Body of pancreas (tissue), 4 donors: ENCODE measurements around the gene TDRD7.

Experiments used
- POLR2A ChIP-seq, 3 donors: fragments of 450-650 bp; IDR thresholded peaks; one replicate each; pipeline ENCODE4 v1.6.1; 2016; ENCODE audit warnings: antibody characterized with exemption in 3 of 3, mild to moderate bottlenecking in 2 of 3
- TF ChIP-seq, protein P1 (sequence below), 7 experiments: fragments of 450-650 bp in 4 of 7; fragments of 200-600 bp in 3 of 7; sonication (generic) in 3 of 7; IDR thresholded peaks; one replicate each; pipeline ENCODE4 v1.5.1; 2016 to 2019; ENCODE audit warnings: antibody characterized with exemption in 7 of 7

DNA sequence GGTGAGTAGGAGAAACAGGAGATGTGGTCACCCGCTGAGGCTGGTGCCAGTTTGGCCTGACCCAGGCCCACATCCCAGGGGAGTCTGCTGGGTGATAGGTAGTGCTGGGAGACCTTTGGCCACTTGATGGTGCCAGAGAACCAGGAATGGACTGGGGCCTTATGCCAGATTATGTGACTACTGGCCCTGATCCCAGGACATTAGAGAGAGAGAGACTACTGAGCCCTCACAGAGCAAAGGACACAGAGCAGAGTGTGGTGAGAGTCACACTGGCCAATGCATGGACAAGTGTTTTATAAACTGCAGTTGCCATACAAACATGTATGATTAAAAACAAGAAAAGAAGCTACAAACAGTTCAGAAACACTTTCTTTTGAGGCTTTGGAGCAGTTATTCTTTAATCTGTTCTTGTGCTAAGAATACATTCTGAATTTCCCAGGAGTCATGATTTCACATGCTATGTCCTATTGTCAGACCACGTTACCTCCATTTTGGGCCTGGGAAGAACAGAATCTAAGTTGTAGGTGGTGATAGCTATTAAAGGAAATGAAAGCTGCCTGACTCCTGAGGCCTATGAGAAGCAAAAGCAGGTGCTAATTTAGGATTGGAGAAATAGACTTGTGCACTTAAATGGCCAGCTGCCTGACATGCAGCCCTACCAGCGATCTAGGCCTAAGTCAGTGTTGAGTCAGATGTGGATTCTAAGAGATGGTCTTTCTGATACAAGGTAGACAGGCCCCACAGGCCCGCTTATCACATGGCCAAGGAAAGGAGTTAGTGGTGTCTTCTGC lies 57.0 kb downstream of the TDRD7 start:
- TF ChIP-seq, protein P1, sequence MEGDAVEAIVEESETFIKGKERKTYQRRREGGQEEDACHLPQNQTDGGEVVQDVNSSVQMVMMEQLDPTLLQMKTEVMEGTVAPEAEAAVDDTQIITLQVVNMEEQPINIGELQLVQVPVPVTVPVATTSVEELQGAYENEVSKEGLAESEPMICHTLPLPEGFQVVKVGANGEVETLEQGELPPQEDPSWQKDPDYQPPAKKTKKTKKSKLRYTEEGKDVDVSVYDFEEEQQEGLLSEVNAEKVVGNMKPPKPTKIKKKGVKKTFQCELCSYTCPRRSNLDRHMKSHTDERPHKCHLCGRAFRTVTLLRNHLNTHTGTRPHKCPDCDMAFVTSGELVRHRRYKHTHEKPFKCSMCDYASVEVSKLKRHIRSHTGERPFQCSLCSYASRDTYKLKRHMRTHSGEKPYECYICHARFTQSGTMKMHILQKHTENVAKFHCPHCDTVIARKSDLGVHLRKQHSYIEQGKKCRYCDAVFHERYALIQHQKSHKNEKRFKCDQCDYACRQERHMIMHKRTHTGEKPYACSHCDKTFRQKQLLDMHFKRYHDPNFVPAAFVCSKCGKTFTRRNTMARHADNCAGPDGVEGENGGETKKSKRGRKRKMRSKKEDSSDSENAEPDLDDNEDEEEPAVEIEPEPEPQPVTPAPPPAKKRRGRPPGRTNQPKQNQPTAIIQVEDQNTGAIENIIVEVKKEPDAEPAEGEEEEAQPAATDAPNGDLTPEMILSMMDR (IDR thresholded peaks at IDR 0.05), result peak; percentile 65 to 96 (median 93)
- no peak for TF ChIP-seq POLR2A (IDR thresholded peaks at IDR 0.05)
